ENCODE data around the gene SPINK13. TPM values are rescaled to one million over a fixed set of nuclear protein-coding genes. Genes with fewer than 3 reads are reported as not detected.

SPINK13 gene
- not detected for total RNA-seq
- polyA plus RNA-seq: not detected
- long read RNA-seq, donor 1: 0 reads
- long read RNA-seq, donor 2: 0 reads

DNA sequence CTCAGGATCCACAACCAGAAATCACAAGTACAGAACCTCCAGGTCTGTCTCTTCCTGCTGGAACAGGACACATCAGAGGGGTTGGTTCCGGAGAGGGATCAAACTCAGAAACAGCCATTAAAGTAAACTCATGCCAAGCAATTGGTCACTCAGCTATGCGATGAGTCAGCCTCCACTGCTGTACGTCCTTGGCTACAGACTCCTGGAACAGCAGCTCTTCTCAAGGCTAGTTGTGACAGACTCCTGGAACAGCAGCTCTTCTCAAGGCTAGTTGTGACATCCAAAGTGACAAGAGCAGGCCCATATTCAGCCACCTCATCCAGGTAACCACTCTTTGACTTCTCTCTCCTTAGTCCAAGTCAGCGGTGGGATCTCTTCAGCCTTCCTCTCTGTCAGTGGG is at the start of gene SPINK13:
TSS of gene SPINK13 (plus strand) at position 229 of the 400 bp plus-strand sequence. CDS start 1,279 bp downstream, outside the sequence.
- no peaks in the 10 kb centered on the region for H3K4me1 ChIP-seq (ENCODE audit: control insufficient read depth in 1 of 2, insufficient read depth in 2 of 2, low read length in 2 of 2)
- DNase-seq: no peak
- H3K27ac ChIP-seq (ENCODE audit: low read depth in 1 of 2, low read length in 2 of 2): no peak within 1 kb of the TSS
- WGBS, 2 donors: 54 to 59% methylated on average over 4 of the region's 4 CpGs
- peak; percentile 22 for ATAC-seq (ENCODE audit: low FRiP score)
- H3K4me3 ChIP-seq (ENCODE audit: low read length in 2 of 2): no peak within 1 kb of the TSS
- no peaks in the 10 kb centered on the region for H3K36me3 ChIP-seq (ENCODE audit: control insufficient read depth in 1 of 2, insufficient read depth in 2 of 2, low read length in 1 of 2)
- no peaks in the 10 kb centered on the region for H3K9me3 ChIP-seq (ENCODE audit: control insufficient read depth, low read length)
- no peaks in the 10 kb centered on the region for H3K27me3 ChIP-seq (ENCODE audit: control insufficient read depth in 1 of 2, insufficient read depth in 2 of 2, low read length in 1 of 2)
- intact Hi-C loops (cut with DNase I): no loop called here

DNA sequence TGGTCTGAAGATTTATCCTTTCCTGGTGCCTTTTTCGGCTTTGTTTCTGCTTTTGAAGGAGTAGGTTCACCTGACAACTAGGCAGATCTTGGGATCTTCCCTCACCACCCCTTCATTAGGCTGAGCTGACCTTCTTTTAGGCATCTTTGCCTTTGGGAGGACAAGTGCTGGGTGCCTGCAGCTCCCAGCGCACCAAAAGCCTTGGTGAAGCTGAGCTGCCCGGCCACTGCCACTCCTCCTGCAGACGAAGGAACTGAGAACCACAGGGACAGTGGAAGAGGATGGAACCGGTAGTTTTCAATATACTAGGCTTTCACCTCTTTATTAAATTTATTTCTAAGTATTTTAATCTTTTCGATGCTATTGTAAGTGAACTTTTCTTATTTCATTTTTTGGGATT is 47.1 kb upstream of the SPINK13 start:
- intact Hi-C loops (cut with DNase I): no loop called here
- WGBS, 2 donors: 68 to 70% methylated on average over 6 of the region's 6 CpGs
- no peak for ATAC-seq (ENCODE audit: low FRiP score)
- no peak overlapping the region for H3K27ac ChIP-seq (ENCODE audit: low read depth in 1 of 2, low read length in 2 of 2)
- no peak overlapping the region for H3K4me3 ChIP-seq (ENCODE audit: low read length in 2 of 2)
- no peaks in the 10 kb centered on the region for H3K36me3 ChIP-seq (ENCODE audit: control insufficient read depth in 1 of 2, insufficient read depth in 2 of 2, low read length in 1 of 2)
- no peaks in the 10 kb centered on the region for H3K9me3 ChIP-seq (ENCODE audit: control insufficient read depth, low read length)
- DNase-seq: no peak
- no peaks in the 10 kb centered on the region for H3K27me3 ChIP-seq (ENCODE audit: control insufficient read depth in 1 of 2, insufficient read depth in 2 of 2, low read length in 1 of 2)
- no peaks in the 10 kb centered on the region for H3K4me1 ChIP-seq (ENCODE audit: control insufficient read depth in 1 of 2, insufficient read depth in 2 of 2, low read length in 2 of 2)

DNA sequence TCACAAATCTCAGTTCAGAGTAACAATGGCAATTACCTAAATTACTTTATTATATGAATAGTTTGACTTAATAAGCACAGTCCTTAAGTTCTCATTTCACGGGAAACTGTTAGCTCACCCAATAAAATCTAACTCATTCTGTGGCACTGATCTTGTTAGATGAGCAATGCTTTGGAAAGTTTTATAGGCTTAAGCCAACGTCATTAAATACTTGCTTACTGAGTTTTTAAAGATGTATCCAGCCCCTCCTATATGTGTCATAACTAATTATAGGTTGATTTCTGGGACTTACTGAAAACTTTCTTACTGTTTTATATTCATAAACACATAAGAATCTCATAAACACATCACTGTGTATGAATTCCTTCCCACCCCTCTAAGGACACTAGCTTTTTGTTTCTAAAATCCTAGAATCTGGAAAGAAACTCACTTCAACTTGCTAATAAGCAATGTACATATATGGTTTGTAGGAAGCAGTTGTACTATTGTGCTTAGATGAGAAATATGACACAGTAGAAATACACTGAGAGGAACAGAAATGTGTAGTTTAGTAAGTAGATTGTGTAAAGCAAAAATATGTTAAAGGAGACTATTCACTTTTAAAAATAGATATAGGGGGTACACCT is 44.4 kb upstream of the SPINK13 start:
- H3K4me3 ChIP-seq (ENCODE audit: low read length in 2 of 2): no peak overlapping the region
- intact Hi-C loops (cut with DNase I): no loop called here
- no peaks in the 10 kb centered on the region for H3K27me3 ChIP-seq (ENCODE audit: control insufficient read depth in 1 of 2, insufficient read depth in 2 of 2, low read length in 1 of 2)
- ATAC-seq (ENCODE audit: low FRiP score) (no peak), DNase-seq (no peak)
- no peaks in the 10 kb centered on the region for H3K9me3 ChIP-seq (ENCODE audit: control insufficient read depth, low read length)
- H3K27ac ChIP-seq (ENCODE audit: low read depth in 1 of 2, low read length in 2 of 2): no peak overlapping the region
- no peaks in the 10 kb centered on the region for H3K4me1 ChIP-seq (ENCODE audit: control insufficient read depth in 1 of 2, insufficient read depth in 2 of 2, low read length in 2 of 2)
- no peaks in the 10 kb centered on the region for H3K36me3 ChIP-seq (ENCODE audit: control insufficient read depth in 1 of 2, insufficient read depth in 2 of 2, low read length in 1 of 2)
- 72% methylated on average over 2 of the region's 2 CpGs for WGBS, 2 donors

- H3K4me1 ChIP-seq (ENCODE audit: control insufficient read depth in 1 of 2, insufficient read depth in 2 of 2, low read length in 2 of 2): no peaks in the 10 kb centered on the region
- no peaks in the 10 kb centered on the region for H3K9me3 ChIP-seq (ENCODE audit: control insufficient read depth, low read length)
- no peak for ATAC-seq (ENCODE audit: low FRiP score)
- H3K27ac ChIP-seq (ENCODE audit: low read depth in 1 of 2, low read length in 2 of 2): no peak overlapping the region
- H3K27me3 ChIP-seq (ENCODE audit: control insufficient read depth in 1 of 2, insufficient read depth in 2 of 2, low read length in 1 of 2): no peaks in the 10 kb centered on the region
- intact Hi-C loops (cut with DNase I): no loop called here
- DNase-seq: no peak
- WGBS, 2 donors: 87 to 92% methylated on average over 3 of the region's 3 CpGs
- H3K36me3 ChIP-seq (ENCODE audit: control insufficient read depth in 1 of 2, insufficient read depth in 2 of 2, low read length in 1 of 2): no peaks in the 10 kb centered on the region
- H3K4me3 ChIP-seq (ENCODE audit: low read length in 2 of 2): no peak overlapping the region
These were observed 40.1 kb upstream of the SPINK13 start for GRCh38 chr5:148228392-148228984.

DNA sequence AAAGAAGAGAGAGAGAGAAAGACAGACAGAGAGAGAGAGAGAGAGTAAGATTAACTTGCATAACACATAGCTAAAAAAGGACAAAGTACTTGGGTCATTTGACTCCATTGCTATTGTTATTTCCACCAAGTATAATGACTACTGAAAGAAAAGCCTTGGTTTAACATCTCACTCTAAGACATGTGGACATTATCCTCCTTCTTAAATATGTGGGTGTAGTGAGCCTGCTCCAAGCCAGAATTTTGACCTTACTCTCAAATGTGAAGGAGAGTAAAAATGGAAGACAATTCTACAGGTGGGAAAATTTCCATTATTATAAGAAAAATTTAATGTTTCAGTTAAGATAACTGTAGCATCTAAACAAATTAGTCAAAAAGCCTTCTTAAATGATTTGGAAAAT is 38.8 kb upstream of the SPINK13 start:
- no peak for ATAC-seq (ENCODE audit: low FRiP score)
- H3K9me3 ChIP-seq (ENCODE audit: control insufficient read depth, low read length): no peaks in the 10 kb centered on the region
- DNase-seq: no peak
- no peak overlapping the region for H3K27ac ChIP-seq (ENCODE audit: low read depth in 1 of 2, low read length in 2 of 2)
- H3K36me3 ChIP-seq (ENCODE audit: control insufficient read depth in 1 of 2, insufficient read depth in 2 of 2, low read length in 1 of 2): no peaks in the 10 kb centered on the region
- no peak overlapping the region for H3K4me3 ChIP-seq (ENCODE audit: low read length in 2 of 2)
- H3K27me3 ChIP-seq (ENCODE audit: control insufficient read depth in 1 of 2, insufficient read depth in 2 of 2, low read length in 1 of 2): no peaks in the 10 kb centered on the region
- intact Hi-C loops (cut with DNase I): no loop called here
- H3K4me1 ChIP-seq (ENCODE audit: control insufficient read depth in 1 of 2, insufficient read depth in 2 of 2, low read length in 2 of 2): no peaks in the 10 kb centered on the region

DNA sequence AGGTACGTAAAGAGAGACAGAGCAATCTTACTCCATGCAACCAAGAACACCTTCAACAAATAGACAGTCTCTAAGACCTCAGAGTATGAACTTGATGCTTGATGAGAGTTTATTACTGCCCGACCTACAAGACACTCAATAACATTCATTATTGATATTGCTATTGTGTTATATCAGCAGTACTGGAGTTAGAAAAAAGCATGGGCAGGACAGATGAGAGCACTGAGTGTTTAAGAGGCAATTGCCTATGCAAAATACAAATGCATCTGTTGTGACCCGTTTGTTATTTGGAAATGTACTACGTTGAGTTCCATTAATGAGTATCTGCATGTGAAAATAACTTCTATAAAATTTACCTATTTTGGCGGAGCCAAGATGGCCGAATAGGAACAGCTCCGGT is 38.4 kb upstream of the SPINK13 start:
- 92% methylated on average over 7 of the region's 7 CpGs for WGBS, 2 donors
- Histone ChIP-seq H3K27me3 (ENCODE audit: control insufficient read depth in 1 of 2, insufficient read depth in 2 of 2, low read length in 1 of 2) (no peaks in the 10 kb centered on the region), H3K27ac (ENCODE audit: low read depth in 1 of 2, low read length in 2 of 2) (no peak overlapping the region), H3K36me3 (ENCODE audit: control insufficient read depth in 1 of 2, insufficient read depth in 2 of 2, low read length in 1 of 2) (no peaks in the 10 kb centered on the region), H3K4me3 (ENCODE audit: low read length in 2 of 2) (no peak overlapping the region), H3K4me1 (ENCODE audit: control insufficient read depth in 1 of 2, insufficient read depth in 2 of 2, low read length in 2 of 2) (no peaks in the 10 kb centered on the region), H3K9me3 (ENCODE audit: control insufficient read depth, low read length) (no peaks in the 10 kb centered on the region)
- intact Hi-C loops (cut with DNase I): no loop called here
- ATAC-seq (ENCODE audit: low FRiP score): no peak
- no peak for DNase-seq

DNA sequence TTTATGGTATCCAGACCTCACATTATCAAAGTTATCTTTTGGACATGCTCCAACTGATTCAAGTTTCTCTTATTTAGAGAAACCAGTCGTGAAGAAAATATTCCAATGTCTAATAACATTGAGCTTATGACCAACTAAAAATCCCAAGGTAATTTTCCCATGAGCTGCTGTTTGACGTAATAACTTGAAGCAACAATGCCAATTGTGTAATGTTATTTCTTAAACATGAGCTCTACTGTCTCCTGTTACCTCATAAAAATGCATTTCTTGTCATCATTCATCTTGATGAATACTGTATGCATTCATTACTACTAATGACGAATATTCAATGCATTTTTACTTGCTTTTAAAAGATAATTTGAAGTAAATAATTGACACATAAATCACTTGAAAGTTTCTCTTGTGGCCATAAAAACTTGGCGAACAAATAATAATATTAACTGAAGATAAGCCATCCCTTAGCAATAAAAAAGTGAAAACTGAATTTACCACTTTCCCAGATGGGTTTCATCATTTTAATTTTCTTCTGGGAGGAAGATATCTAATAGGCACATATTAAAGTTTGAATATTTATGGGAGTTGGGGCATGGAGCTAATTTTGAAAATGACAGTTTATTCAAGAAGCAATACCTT is 30.7 kb upstream of the SPINK13 start:
- intact Hi-C loops (cut with DNase I): no loop called here
- Histone ChIP-seq H3K4me1 (ENCODE audit: control insufficient read depth in 1 of 2, insufficient read depth in 2 of 2, low read length in 2 of 2) (no peaks in the 10 kb centered on the region), H3K36me3 (ENCODE audit: control insufficient read depth in 1 of 2, insufficient read depth in 2 of 2, low read length in 1 of 2) (no peaks in the 10 kb centered on the region), H3K27me3 (ENCODE audit: control insufficient read depth in 1 of 2, insufficient read depth in 2 of 2, low read length in 1 of 2) (no peaks in the 10 kb centered on the region), H3K27ac (ENCODE audit: low read depth in 1 of 2, low read length in 2 of 2) (no peak overlapping the region), H3K4me3 (ENCODE audit: low read length in 2 of 2) (no peak overlapping the region), H3K9me3 (ENCODE audit: control insufficient read depth, low read length) (no peaks in the 10 kb centered on the region)
- DNase-seq (no peak), ATAC-seq (ENCODE audit: low FRiP score) (no peak)
- 38 to 47% methylated on average over 4 of the region's 4 CpGs for WGBS, 2 donors

DNA sequence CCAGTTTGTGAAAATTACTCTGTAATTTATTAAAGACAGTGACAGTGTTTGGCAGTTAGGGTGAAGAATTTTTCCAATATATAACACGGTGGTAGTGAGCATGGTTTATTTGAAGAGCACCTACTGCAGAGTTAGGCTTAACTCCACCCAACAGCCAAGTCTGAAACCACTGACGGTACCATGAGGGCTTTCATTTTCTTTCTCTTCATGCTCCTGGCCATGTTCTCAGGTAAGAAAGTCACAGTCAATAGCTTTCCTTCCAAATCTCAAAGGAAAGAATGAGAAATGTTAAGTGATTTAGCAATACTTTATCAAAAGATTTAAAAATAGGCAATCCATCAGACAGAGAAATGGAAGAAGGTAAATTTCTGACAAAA is 30.2 kb upstream of the SPINK13 start, which contains the start of gene MARCOL:
TSS of gene MARCOL (plus strand) at position 108 of the 377 bp plus-strand sequence. CDS start at position 181, 73 bp downstream.
- no peak within 1 kb of the TSS for H3K27ac ChIP-seq (ENCODE audit: low read depth in 1 of 2, low read length in 2 of 2)
- intact Hi-C loops (cut with DNase I): no loop called here
- DNase-seq: no peak

DNA sequence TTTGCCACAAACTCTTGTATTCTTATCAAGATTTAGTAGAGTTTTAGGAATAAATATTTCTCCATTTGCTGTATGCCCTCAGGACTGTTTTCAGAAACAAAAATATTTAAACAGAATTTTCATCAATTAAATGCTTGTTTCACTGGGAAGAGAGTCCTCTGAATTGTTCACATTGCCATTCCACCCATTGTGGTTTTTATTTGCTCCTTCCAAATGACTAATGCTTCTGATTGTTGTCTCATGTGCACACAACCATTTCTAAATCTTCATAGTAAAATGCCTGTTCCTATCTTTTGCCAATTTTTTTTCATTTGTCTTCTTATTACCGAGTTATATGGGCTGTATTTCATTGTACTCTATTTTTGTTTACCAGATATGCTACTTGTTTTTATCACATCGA is 19.7 kb upstream of the SPINK13 start:
- Histone ChIP-seq H3K27me3 (ENCODE audit: control insufficient read depth in 1 of 2, insufficient read depth in 2 of 2, low read length in 1 of 2) (no peaks in the 10 kb centered on the region), H3K4me3 (ENCODE audit: low read length in 2 of 2) (no peak overlapping the region), H3K36me3 (ENCODE audit: control insufficient read depth in 1 of 2, insufficient read depth in 2 of 2, low read length in 1 of 2) (no peaks in the 10 kb centered on the region), H3K27ac (ENCODE audit: low read depth in 1 of 2, low read length in 2 of 2) (no peak overlapping the region), H3K4me1 (ENCODE audit: control insufficient read depth in 1 of 2, insufficient read depth in 2 of 2, low read length in 2 of 2) (no peaks in the 10 kb centered on the region), H3K9me3 (ENCODE audit: control insufficient read depth, low read length) (peaks cover 1% of the 10 kb centered on the region)
- intact Hi-C loops (cut with DNase I): no loop called here
- ATAC-seq (ENCODE audit: low FRiP score) (no peak), DNase-seq (no peak)
- 70 to 78% methylated on average over 2 of the region's 2 CpGs for WGBS, 2 donors

More for the DNA sequence above, 30.2 kb upstream of the SPINK13 start, which contains the start of gene MARCOL:
- Histone ChIP-seq H3K36me3 (ENCODE audit: control insufficient read depth in 1 of 2, insufficient read depth in 2 of 2, low read length in 1 of 2) (no peaks in the 10 kb centered on the region), H3K9me3 (ENCODE audit: control insufficient read depth, low read length) (no peaks in the 10 kb centered on the region), H3K4me3 (ENCODE audit: low read length in 2 of 2) (no peak within 1 kb of the TSS), H3K4me1 (ENCODE audit: control insufficient read depth in 1 of 2, insufficient read depth in 2 of 2, low read length in 2 of 2) (no peaks in the 10 kb centered on the region), H3K27me3 (ENCODE audit: control insufficient read depth in 1 of 2, insufficient read depth in 2 of 2, low read length in 1 of 2) (no peaks in the 10 kb centered on the region)
- ATAC-seq (ENCODE audit: low FRiP score): no peak
- WGBS, 2 donors: 60 to 68% methylated on average over 2 of the region's 2 CpGs
